Uterine smooth muscle cell (primary cell): ENCODE data around the gene ACVRL1. TPM values are rescaled to one million over a fixed set of nuclear protein-coding genes. Genes with fewer than 3 reads are reported as not detected.

Experiments
- total RNA-seq: library from RNA; depleted of rRNA; stranded (reverse); fragments of >200 nt; gene quantifications from 2 replicates; pipeline ENCODE4 v1.2.3, GENCODE V29; 2014

The ACVRL1 gene
- total RNA-seq = 9.8 and 12.5 TPM in 2 replicates

DNA sequence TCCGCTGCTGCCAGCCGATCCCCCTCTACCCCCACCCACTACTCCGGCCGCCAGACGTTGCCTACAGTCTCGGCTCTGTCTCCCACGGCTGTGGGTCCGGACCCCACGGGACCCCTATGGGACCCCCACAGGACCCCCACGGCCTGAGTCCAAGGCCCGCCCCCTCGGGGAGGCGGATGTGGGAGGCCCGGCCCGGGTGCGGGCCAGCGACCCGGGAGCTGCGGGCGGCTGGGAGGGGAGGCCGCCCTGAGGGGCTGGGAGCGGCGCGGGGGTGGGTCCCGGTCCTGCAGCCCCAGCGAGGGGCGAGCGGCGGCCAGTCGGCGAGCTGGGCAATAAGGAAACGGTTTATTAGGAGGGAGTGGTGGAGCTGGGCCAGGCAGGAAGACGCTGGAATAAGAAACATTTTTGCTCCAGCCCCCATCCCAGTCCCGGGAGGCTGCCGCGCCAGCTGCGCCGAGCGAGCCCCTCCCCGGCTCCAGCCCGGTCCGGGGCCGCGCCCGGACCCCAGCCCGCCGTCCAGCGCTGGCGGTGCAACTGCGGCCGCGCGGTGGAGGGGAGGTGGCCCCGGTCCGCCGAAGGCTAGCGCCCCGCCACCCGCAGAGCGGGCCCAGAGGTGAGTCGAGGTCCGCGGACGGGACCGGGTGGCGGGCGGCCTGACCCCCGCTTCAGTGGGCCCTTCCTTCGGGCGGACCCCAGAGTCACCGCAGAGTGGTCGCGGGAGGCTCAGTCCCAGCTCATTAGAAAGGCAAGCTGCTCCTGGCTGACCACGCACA lies at the start of gene ACVRL1:
TSS of gene ACVRL1 (plus strand) at position 422 of the 773 bp plus-strand sequence. CDS start 4,971 bp downstream, outside the sequence.

DNA sequence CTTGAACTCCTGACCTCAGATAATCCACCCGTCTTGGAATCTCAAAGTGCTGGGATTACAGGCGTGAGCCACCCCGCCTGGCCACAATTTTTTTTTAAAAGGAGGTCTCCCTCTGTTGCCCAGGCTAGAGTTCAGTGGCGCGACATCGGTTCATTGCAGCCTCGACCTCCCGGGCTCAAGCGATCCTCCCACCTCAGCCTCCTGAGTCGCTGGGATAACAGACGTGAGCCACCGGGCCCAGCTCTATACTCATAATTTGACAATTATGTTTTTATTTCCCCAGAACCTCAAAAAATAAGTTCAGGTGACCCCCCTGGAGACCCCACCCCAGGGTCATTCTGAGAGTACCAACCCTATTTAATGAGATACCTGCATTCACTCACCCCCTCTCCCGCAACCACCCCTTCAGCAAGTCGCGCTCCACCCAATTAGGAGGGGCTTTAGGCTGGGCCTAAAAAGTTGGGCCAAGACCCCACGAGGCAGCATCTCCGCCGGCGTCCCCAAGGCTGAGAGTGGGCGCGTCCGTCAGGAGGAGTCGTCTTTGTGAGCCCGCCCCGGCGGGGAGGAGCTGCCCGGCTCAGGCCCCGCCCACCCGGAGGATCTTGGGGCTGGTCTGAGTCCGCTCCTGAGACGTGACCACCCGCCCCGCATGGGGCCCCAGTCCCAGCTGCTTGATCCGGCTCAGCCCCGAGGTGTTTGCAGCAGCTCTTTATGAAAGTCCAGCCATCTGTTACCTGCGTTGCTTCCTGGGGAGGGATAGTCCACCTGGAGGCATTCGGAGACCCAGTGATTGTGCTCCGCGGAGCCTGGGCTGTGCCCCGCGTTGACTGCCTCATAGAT lies 19.6 kb upstream of the ACVRL1 start, which contains the start of gene ANKRD33:
TSS of gene ANKRD33 (plus strand) at position 628 of the 840 bp plus-strand sequence. CDS start at position 712, 84 bp downstream.

DNA sequence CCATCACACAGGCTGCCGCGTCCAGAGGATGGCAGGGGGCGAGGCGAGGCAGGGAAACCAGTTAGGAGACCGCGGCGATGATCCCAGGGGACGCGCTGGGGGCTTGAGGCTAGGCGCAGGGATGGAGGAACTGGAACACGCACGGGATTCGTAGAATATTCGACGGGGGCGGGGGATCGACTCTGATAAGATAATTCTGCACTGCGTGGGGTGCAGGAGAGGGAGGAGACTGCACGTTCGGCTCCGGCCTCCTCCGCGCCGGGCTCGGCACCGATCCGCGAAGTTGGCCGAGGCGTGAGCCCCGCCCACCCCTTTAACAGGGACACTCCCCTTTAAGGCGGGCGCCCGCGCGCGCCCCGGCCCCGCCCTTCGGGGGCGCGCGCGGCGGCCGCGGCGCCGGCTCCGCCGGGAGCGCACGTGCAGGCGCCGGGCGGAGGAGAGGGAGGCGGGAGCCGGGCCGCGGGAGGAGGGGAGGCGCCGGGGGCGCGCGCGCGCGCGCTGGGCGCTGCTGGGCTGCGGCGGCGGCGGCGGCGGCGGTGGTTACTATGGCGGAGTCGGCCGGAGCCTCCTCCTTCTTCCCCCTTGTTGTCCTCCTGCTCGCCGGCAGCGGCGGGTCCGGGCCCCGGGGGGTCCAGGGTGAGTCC lies 44.0 kb downstream of the ACVRL1 start, which contains the start of gene ACVR1B:
TSS of gene ACVR1B (plus strand) at position 501 of the 644 bp plus-strand sequence. CDS start at position 546, 45 bp downstream.

Other genes starting within 250 kb of the ACVRL1 start
- gene FIGNL2, start 58.8 kb upstream of the ACVRL1 start, total RNA-seq = 0.11 and 0.25 TPM in 2 replicates
- gene ANKRD33, start 19.4 kb upstream of the ACVRL1 start, total RNA-seq = 0.11 and 0.12 TPM in 2 replicates
- 10.5 and 15.2 TPM in 2 replicates for gene ACVR1B, start 44.2 kb downstream of the ACVRL1 start, total RNA-seq
- 11.2 and 13.0 TPM in 2 replicates for gene TAMALIN, start 99.4 kb downstream of the ACVRL1 start, total RNA-seq
- gene NR4A1, start 143.9 kb downstream of the ACVRL1 start, total RNA-seq = 3.9 and 5.8 TPM in 2 replicates
- gene ATG101, start 162.5 kb downstream of the ACVRL1 start, total RNA-seq = 101 and 102 TPM in 2 replicates
- 0.11 and 0.37 TPM in 2 replicates for gene SMIM41, start 172.2 kb downstream of the ACVRL1 start, total RNA-seq